HG03469 (cell line): Measurements from ENCODE around the gene APBB2.
A peak's percentile ranks its signal among the peaks of the same experiment; 100 is the strongest.

Source experiments
- ATAC-seq: cut with Tn5 transposase; IDR thresholded peaks from one replicate; pipeline ENCODE4 v1.9.1; 2021; ENCODE audit warnings: mild to moderate bottlenecking, moderate library complexity, moderate number of reproducible peaks; ENCODE audit not compliant: unreplicated experiment

APBB2 gene

DNA sequence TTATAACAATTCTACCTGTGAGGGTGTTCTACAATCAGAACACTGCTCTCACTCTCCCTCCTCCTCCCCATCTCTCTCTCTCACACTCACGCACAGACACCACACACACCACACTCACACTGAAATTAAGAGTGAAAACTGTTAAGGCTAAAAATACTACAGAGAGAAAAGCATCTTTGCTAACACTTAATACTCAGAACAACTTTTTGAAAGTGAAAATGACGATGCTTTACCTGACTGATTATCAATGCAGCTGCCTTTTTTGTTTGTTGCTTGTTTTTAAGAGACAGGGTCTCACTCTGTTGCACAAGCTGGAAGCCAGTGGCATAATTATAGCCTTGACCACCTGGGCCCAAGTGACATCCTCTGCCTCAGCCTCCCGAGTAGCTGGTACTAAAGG, 222.4 kb downstream of the APBB2 start:
- ATAC-seq, result peak; percentile 51

DNA sequence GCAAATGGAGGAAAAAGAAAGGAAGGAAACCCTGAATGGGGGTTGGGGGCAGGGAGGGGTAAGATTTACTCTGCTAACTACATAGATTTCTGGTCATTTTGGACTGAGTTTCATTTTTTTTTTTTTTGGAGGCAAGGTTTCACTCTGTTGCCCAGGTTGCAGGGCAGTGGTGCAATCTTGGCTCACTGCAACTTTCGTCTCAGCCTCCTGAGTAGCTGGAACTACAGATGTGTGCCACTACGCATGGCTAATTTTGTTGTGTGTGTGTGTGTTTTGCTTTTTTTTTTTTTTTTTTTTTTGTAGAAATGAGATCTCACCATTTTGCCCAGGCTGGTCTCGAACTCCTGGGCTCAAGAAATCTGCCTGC, 223.5 kb downstream of the APBB2 start:
- ATAC-seq, result no peak

DNA sequence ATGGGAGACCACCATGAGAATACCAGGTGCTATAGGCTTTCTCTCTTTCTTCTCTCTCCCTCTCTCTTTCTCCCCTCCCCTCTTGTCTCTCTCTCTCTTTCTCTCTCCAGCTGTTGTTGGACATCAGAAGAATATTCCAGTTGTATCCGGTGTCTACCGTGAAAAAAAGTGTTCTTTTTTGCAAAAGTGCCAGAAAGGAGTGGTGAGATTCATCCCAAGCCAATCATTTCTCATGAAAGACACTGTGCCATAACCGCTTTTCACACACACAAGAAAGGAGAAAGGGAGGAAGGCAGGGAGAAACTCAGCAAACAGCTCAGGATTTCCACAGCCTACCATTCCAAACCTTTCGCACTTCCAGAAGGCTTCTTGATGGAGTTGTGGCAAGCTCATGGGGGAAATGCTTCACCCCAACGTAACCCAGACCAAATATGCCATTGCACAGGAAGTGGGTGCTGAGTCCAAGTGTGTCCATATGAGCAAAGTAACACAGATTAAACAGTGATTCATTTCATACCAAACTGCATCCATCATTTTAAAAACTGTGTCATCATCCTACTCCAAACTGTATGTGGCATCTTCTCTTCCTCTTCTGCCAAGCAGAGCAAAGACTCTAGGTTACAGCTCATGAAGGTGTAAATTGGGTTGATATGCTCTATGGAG, 224.0 kb downstream of the APBB2 start:
- no peak for ATAC-seq

DNA sequence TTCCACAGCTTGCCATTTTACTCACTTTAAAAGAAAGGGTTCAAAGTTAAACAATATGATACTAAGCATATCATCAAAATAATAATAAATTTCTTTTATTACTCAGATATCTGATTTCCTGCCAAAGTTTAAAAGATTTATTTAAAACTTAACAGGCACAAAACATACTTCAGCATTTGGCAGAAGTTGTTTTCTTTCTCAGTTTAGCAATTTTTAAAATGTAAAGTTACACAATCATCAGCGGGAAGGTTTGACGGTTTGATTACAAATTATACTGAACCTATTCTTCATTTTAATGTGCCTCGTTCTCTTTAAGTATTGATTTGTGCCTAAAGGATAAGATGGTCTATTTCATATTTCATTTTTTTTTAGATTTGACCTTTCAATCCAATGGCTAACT, 227.2 kb downstream of the APBB2 start:
- no peak for ATAC-seq

DNA sequence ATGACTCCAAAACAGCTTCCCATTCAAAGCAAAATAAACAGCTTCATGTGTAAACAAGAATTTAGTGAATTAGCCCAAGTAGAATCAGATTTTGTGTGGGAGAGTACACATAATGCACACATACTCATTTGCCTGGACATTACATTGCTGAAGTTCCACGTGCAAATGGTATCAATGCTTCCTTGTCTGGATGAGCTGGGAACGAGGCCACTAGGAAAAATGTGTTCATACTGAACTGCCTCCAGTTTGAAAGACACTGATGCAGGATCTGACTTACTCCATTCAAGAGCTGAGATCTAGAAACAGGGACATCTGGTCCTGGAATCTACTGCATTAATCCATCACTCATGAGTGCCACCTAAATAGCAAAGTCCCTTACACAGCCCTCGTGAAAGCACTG, 228.0 kb downstream of the APBB2 start:
- ATAC-seq, result no peak

DNA sequence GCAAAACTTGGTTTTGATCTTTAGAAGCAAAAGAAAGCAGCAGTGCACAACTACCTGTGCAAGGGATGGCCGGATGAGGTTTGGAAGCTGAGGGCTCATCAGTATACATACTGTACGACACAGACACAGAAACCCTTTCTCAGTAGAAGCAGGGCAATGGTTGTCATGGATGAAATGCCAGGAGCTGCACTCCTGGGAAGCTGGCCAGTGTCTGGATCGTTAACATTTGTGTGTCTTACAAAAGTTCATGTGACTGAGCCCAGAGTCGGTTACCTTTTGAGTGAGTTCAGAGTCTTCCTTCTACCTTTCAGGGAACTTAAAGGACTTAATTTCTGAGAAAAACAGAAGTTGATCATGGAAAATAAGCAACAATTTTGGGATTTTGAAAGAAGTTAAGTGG, 230.3 kb downstream of the APBB2 start:
- no peak for ATAC-seq

DNA sequence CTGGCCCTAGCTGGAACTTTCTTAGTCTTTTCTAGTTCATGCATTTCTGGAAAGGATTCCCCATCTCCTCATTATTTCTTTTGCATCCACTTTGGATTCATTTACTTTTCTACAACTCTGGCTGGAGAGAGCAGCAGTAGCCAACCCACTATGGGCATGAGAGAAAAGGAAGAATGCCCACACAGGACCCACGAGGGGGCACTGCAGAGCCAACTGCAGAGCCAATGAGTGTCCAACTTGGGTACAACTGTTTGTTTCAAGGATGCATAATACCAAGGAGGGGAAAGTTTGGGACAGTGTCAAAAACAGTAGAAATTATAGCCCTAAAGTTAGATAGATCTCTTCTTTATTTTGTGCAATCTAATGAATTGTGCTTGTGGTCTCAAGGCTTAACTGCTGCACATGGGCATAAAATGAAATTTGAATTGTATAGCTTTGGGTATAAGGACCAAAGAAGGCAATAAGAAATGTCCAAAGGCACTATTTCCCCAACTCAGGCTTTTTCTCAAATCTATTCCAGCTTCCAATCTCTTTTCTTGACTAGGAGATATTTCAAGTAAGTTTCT, 233.9 kb downstream of the APBB2 start:
- ATAC-seq, result no peak

DNA sequence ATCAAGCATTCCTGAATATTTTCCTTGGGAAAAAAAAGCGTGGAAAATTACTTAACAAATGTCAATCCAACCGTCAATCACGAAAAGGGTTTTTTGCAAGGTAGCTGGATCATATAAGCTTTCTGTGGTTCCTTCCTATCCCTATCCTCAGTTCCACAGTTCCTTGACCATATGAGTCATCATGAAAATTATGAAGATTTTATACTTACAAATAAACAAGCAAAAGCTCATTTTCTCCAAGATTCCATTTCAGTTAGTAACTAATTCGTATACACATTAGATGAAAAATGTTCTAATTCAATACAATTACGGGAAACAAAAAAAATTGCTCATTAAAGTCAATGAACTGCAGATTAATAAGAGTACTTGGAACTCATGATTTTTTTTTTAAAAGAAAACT, 235.8 kb downstream of the APBB2 start:
- no peak for ATAC-seq

DNA sequence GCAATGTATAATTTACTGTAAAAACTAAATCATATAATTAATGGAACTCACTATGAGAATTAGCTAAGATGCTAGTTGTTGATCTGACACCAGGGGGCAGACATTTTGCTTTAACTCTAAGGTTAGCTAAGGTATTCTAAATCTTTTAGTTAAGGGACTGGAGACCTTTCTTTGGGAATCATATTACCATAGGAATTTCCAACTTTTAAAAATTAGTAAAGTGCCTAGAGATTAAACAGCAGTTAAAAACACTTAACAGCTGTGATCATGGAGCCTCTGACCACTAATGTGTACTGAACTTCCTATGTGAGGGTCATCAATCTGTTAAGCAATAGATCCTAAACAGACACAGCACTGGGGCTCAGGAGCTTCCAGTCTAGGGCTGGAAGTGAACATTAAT, 238.0 kb downstream of the APBB2 start:
- no peak for ATAC-seq

DNA sequence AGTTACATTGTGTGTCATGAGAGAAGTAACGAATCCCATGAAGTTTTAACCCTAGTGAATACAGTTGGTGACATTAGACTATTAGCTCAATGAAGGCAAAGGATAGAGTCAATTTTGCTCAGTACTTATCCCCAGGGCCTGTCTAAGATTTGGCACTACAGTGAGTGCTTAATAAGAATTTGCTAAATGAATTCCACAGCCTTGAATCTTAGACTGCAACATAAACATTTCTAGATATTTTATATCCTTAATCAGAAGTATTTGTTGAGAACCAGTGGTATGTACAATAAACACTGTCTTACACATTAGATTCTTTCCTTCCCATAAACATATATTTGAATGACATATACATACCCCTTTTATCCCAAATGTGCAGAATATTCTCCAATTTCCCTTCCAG, 241.6 kb downstream of the APBB2 start:
- ATAC-seq, result no peak

DNA sequence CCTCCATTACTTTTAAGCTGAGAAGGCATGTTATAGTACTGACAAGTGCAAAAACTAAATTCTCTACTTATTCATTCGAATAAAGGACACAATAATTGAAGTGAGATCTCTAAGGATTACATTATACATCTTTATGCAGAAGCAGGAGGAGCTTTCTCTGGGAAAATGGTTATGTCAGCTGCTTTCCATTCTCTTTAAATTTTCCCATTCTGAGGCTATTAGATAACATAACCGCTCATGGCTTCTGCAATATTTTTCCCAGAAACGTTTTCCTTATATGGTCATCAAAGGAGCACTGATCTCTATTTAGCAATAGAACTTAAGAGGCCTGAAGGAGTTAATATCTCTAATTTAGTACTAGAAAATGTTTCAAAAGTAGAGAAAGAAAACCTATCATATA, 243.0 kb downstream of the APBB2 start:
- ATAC-seq, result no peak

DNA sequence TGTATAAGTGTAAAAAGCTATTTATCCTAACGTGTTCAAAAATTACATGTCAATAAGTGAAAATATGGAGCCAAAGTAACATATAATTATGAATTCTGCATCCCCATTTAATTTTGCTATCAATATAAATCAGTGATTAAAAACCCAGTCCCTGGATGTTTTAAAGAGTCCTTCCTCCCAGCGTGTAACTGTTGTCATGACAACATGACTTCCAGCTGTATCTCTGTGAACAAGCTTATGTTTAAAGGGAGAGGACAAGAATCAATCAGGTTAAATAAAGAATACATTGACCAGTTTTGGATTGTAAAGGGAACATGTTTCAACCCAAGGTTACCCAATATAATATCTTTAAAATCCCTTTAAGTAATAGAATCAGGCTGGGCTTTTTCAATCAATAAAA, 244.8 kb downstream of the APBB2 start:
- ATAC-seq, result no peak

DNA sequence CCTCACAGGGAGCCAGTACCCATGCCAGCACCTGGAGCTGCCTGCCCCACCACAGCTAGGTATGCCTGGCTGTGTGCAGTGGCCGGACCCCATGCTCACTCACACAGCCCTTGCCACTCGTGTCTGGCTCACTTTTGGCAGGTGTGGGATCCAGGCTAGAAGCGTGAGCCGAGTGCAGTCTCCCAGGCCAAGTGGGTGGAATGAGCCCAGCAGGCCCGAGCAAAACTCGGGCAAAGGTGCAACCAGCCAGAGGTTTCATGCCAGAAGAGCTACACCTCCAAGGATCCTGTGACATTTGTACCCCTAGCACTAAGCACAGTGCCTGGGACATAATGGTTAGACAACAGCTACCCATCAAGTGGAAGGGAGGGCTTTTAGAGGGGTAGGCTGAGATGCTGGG, 246.8 kb downstream of the APBB2 start:
- no peak for ATAC-seq

DNA sequence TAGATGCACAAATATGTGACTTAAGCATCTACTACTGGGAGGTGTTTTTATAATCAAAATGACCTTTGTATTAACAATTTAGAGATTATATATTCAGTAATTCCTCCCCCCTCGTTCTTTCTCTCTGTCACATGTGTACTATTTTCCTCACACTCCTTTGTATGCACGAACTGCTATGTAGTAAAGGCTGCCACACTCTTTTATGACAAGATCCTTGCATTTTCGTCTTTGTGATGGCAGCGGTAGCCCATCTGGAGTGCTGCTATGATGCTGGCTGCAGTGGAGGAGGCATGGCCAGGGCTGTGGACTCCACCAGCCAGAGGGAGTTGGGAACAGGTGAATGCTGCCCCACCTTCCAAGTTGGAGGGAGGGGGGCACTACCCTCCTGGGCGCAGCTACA, 248.3 kb downstream of the APBB2 start:
- ATAC-seq, result no peak

DNA sequence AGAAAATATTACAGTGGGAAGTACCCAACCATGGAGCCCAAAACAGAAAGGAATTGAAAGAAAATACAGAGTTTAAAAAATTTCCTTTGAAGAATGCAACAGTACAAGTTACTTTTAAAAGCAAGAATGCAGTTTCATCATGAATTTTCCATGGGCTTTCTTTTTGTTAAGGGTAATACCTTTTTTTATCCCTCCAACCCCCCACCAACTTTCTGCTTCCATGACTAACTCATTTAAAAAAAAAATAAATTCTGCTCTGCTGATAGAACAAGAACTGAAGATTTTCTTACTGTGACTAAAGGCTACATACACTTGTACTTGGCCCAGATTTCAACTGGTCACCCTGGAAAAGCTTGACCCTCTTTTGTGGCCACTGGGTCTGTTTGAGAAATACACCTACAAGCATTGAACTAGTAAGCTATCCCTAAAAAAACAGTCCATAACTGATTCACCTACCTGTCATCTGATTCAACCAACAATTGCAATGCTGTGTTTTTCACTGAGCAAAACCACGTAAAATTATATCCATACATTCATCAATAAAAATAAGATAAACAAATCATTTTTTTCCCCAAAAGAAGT, 250.4 kb downstream of the APBB2 start:
- no peak for ATAC-seq

DNA sequence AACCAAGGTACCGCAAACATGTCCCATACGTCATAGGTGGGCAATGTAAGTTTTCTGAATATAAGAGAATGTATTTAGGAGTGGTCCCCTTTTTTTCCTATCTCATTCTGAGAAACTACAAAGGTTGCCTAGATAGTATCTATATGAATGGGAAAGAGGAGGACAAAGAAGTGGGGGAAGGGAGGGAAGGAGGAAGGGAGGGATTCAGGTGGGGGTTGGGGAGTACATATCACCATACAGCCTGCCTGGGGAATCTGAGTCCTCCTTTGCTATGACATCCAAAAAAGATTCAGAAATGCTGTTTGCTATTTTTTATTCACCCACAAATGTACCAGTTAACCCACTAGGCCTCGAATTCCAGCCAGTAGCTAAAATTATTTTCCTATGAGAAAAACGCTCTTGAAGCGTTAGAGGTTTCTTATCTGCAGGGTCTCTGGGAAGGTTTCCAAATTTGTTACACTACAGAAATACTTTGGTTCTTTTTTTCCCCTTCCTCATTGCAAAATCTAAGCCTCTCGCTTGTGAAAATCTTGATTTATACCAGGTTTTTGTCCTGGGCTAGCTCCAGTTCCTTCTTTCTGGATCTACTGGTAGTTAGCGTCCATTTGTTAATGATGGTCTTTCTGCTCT, 251.7 kb downstream of the APBB2 start:
- no peak for ATAC-seq

DNA sequence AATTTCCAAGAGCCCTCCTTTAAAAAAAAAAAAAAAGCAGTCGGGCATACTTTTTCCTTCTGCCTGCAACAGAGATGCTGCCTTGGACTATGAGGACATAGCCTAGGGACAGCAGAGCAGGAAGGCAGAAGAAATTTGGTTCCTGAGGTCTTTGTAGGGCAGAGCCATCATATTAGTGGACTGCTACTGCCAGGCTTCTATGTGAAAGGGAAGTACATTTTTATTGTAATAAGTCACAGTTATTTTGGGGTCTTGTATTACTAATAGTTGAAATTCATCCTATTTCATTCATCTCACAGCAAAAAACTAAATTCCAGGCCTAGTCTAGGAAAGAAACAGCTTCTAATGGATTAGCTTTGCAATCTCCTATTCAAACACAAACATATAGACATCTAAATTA, 253.4 kb downstream of the APBB2 start:
- ATAC-seq, result no peak

DNA sequence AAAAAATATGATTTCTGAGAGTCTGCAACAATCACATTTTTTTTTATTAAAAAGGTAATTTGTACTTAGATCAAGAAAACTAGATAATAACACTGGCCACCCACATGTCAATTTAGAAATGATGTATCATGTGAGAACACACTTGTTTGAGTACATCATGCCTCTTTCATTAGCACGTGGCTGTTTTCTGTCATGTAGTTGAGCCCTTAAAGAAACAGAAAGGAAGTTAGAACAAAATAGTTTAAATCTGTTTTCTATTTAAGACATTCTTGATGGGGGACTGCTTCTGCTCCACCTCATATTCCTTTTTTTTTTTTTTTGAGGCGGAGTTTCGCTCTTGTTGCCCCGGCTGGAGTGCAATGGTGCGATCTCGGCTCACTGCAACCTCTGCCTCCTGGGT, 257.1 kb downstream of the APBB2 start:
- ATAC-seq, result no peak

DNA sequence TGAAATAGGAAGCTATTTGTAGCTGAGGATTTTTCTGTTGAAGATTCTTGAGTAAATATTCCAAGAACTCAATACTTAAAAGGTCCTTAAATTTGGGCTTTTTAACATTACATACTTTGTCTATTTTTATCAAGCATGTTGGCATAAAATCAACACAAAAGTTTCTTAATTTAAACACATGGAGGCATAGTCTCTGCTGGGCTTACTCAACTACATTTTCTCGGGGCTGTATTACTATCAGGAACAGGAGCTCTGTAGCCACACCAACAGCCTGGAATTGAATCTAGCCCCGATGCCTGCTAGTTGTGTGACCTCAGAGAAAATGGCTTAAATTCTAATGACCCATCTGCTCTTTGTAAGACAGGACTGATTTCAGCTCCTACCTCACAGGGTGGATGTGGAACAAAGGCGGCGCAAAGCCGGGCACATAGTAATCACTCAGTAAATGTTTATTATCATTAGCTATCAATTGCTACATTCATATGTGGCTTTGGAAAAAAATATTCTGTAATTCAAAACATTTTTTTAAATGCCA, 257.6 kb downstream of the APBB2 start:
- ATAC-seq, result no peak

DNA sequence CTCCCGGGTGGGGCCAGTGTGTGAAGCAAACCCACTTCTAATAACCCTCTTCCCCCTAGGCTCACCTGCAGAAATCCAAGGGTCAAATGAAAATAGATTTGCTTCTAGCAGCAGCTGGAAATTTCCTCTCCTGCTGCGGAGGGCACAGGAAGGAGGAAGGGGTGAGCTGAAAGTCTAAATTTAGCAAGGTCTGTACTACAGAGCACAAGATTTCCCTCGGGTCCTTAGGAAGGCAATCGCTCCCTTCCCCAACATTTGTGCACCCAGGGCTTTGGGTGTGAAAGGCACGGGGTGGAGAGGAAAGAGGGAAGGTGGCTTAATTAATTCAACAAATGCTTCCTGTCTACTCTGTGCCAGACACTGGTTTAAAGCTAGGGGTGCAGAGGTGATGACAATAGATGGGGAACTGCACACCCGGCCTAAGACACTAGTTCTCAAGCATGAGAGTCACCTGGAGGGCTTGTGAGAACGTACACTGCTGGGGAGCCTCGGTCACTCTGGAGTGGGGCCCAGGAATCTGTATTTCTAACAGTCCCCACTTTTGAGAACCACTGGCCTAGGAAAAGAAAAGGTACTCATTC, 260.2 kb downstream of the APBB2 start:
- no peak for ATAC-seq

DNA sequence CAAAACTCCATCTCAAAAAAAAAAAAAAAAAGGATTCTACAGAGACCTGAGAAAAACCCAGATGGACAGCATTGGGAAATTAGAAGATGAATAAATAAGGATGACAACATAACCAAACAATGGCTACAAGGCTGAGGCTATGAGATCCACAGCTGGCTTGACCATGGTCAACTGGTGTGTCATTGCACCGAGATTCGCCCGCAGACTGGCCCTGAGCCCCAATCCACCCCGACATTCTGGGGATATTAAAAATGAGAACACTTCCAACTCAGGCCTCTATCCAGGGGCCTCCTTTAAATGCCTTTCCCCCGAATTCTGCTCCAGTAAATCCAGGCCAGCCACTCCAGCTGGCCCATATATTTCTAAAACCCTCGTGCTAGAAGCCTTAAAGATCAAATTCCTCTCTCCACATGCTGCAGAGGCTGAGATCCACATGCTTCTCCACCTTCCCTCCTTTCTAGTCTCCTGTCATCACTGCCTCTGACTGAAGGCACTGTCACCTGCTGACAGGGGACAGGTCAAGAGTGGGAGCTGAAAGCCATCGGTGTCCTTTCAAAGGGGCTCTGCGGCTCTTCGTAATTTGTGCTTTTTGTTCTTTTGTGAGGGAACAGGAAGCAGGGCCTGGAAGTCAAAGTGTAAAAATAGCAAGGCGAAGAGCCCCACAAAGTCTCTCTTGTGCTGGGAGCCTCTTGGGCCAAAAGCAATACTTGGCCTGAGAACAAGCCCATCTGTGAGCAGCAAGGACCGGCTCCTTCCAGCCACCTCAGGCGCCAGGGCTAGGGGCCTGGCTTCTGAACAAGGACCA, 260.9 kb downstream of the APBB2 start:
- no peak for ATAC-seq
